HG03066 (cell line): ENCODE measurements around the gene SLC16A8.

Experiments
- ATAC-seq: cut with Tn5 transposase; IDR thresholded peaks from one replicate; pipeline ENCODE4 v1.9.1; 2021; ENCODE audit warnings: low read depth; ENCODE audit not compliant: unreplicated experiment

The SLC16A8 gene

GRCh38 chr22:38074181-38075104, 9.5 kb downstream of the SLC16A8 start:
- no peak for ATAC-seq

GRCh38 chr22:38073150-38074130, 10.5 kb downstream of the SLC16A8 start:
- no peak for ATAC-seq

GRCh38 chr22:38072322-38073149, 11.4 kb downstream of the SLC16A8 start:
- no peak for ATAC-seq

GRCh38 chr22:38071421-38072321, 12.3 kb downstream of the SLC16A8 start:
- no peak for ATAC-seq

DNA sequence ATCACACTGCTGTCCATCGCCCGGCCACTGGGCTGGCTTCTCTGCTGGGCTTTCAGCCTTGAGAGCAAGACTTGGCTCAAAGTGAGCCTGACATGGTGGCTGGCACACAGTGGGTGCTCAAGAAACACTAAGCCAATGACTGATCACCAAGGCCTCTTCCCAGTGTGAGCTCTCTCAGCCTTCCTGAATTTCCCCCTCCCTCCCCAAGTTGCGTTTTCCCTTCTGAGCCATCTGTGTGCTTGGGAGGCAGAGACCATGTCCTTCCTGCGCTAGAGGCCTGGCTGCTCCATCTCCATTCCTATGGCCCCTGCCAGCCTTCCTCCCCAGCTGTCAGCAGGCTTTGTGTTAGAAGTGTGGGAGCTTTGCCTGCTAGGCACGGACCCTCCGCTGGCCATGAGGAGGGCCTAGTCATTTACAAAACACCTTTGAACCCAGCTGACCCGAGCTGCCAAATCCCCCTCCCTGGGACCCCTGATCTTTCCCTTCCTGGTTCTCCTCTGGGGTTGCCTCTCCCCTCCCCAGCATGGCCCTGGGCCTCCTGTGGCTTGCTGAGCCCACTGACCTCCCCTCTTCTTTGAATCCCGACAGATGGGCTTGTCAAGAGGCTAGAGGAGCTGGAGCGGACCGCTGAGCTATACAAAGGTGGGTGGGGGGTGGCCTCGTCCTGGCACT, 13.6 kb downstream of the SLC16A8 start:
- ATAC-seq: no peak

DNA sequence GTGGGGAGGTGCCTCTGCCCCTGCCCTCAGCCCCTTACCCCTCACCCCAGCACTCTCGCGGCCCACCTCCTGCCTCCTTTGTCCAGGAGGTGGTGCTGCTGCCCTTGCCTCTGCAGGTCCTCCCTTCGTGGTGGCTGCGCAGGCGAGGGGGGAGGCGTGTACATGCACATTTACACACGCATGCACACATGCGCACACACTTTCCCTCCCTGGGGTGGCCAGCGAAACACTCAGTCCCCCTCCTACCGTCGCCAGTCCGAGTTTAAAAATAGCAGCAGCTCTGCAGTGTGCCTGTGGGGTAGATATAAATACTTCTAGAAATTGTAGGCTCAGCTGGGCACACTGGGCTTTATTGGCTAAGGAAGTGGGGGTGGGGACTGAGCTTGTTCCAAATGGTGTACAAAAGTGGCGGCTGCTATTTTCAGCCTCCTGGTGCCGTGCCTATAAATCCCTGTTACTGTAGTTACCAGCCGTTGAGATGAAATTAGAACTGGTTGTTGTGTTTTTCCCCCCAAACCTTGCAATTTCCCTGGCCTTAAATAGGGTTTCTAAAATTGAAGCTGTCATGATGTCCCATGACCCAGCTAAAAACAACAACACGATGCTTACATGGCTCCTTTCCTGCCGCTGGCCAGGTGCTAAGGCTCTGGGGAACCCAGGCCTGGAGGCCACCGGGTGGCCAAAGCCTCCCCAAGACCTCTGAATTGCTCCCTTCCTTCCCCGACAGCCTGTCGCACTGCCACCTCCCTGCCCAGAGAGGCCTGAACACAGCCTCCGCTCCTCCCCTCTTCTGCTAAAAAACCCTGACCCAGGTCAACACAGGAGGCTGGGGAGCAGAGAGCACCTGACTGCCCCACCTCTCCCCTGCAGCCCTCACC, 14.4 kb downstream of the SLC16A8 start:
- no peak for ATAC-seq

DNA sequence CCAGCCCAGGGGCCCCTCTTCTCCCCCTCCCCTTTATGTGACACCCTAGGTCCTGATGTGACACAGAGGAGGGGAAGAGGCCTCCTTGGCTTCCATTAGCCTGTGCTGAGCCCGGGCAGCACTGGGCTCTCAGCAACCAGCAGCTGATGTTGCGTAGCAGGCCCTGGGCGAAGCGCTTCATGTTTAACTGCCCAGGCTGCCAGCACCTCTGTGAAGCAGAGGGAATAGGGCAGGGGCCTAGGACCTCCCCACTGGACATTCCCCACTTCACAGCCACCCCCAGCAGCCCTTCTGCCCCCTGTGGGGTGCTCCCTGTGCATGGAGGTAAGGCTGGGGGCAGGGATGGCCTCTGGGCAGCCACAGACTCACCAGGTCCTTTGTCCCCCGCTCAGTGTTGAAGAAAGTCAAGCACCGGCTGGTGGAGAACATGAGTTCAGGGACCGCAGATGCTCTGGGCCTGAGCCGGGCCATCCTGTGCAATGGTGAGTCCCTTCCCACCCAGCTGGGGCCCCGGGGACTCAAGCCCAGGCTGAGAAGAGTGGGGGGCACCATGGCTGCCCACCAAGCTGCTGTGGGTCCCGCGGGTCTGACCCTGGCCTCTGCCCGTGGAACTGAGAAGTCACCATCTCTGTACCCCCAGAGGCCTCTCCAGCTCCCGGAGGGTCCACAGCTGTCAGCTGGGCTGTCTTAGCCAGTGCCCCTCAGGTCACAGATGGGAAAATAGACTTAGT, 15.2 kb downstream of the SLC16A8 start:
- no peak for ATAC-seq

DNA sequence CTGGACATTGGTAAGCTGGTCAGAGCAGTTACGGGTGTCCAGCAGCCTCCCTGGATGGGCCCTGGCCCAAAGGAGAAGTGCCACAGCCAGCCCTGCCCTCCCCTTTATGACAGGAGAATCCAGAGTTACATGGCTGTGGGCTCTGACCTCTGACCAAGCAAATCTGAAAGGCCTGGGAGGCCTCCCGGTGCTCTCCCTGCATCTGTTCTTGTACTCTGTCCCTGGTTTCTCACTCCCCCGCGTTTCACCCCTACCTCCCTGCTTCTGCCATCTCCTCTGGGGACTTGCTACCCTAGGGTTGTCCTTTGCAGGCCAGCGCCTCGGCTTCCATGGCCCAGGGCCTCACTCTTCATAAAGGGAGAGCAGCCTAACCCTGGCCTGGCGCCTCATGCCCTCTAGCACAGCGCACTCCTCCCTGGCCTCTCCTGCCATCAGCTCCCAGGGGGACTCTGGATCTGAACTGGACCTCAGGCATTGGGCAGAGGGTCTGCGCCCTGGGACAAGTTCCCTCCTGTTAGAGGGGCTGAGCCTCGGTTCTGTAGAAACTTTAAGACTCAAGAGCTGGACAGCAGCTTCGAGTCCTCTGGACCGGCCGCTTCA, 16.1 kb downstream of the SLC16A8 start:
- no peak for ATAC-seq

- no peak for ATAC-seq
These were observed 17.0 kb downstream of the SLC16A8 start for GRCh38 chr22:38067028-38067415.

- ATAC-seq: no peak
These were observed 17.5 kb downstream of the SLC16A8 start for GRCh38 chr22:38066381-38067027.

GRCh38 chr22:38065539-38065938, 18.4 kb downstream of the SLC16A8 start:
- ATAC-seq: no peak

GRCh38 chr22:38062791-38063190, 21.2 kb downstream of the SLC16A8 start:
- ATAC-seq: no peak

GRCh38 chr22:38056969-38057891, 26.8 kb downstream of the SLC16A8 start, which contains the start of gene PICK1:
TSS of gene PICK1 (plus strand) at chr22:38057404. CDS start at chr22:38057810, 406 bp downstream.
- no peak for ATAC-seq

DNA sequence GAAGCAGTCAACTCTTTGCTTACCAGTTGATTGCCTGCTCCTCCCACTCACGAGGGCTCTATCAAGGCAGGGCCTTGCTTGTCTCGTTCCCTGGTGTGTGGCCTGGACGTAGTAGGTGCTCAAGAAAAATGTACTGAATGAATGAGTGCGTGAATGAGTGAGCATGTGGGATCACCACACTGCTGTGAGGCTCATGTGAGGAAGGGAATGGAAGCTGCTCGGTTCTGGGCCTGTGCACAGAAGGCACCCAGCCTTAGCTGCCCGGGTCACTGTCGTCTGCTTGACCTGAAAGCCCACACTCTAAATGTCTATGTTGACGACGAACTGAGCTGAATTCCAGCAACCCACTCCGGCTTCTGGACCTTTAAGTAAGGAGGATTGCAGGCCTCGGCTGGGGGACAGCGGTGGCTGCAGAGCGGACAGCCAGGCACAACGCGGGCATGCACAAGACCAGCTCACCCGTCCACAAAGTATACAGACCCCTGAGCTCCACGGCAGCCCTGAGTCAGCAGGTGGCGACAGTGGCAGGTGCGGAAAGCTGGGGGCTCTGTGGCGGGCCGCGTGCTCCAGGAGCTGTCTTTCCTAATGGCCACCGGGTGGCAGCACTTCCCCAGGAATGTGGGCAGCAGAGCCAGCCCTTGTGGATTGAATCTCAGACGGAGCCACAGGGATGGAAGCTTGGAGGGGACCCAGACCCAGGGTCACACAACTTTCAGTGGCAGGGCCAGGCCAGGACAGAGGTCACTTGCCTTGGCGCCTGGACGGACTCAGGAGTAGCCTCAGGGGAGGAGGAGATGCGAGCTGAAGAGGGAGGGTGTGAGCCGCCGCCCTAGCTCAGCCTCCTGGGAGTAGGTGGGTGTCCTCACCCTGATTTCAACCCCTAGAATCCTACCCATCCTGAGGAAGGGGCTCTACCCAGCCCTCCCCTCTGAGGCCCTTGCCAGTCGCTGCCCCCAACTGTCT, 31.8 kb downstream of the SLC16A8 start:
- ATAC-seq: no peak
